ENCODE data around the gene ENPP6. TPM values are rescaled to one million over a fixed set of nuclear protein-coding genes. Genes with fewer than 3 reads are reported as not detected.

The ENPP6 gene
- total and polyA plus RNA-seq, 2 donors (not counting 1 experiment from before 2014, with no cell fraction given), result 0.01 TPM; not detected in 1

DNA sequence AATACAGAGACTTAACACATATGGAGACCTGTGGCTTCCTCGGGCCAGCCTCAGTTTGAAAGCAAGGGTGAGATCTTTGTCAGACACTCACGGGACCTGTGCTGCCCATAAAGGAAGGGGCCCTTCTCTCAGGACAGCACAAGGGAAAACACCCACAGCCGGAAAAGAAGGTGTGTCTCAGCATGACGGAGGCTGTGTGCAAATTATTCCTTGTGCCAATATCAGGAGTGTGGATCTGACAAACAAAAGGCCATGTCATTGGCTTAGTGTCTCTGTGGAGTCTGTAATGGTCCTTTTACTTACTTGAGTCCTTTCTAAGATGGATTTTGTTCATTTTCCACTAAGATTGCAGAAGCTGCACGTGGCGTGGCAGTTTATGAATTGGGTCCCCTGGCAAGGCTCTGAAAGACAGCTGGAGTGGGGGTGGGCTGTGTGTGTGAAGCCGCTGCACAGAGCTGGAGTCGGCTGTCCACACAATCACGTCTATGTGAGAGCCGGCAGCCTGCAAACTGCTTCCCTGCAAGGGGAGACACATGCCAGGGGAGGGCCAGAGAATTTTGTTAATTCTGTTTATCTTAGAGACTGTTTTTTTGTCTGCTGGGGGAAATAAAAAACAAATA, 1.9 kb downstream of the ENPP6 start:
- no peaks in the 10 kb centered on the region for H3K4me1 ChIP-seq (ENCODE audit: control insufficient read depth in 2 of 2, insufficient read depth in 2 of 2, low read length in 2 of 2)
- WGBS (ENCODE audit: insufficient coverage), result 79% methylated on average over 6 of the region's 10 CpGs
- H3K4me3 ChIP-seq (ENCODE audit: control extremely low read depth in 1 of 5, extremely low read depth in 1 of 5, insufficient read depth in 1 of 5, low read depth in 2 of 5, low read length in 4 of 5), result no peak overlapping the region
- H3K27me3 ChIP-seq (replicated peaks in 1 of 4; ENCODE audit: control extremely low read depth in 1 of 4, control insufficient read depth in 3 of 4, insufficient read depth in 4 of 4, low read length in 3 of 4), result peaks cover 0 to 10% (median 3%) of the 10 kb centered on the region in 4 experiments
- Mint-ChIP-seq H3K27ac (no peak overlapping the region), H3K4me3 (no peak overlapping the region), H3K27me3 (peaks cover 26% of the 10 kb centered on the region), H3K9me3 (ENCODE audit: insufficient read depth) (no peaks in the 10 kb centered on the region), H3K4me1 (no peaks in the 10 kb centered on the region)
- peaks cover 0 to 2% (median 0%) of the 10 kb centered on the region in 3 donors for H3K9me3 ChIP-seq (ENCODE audit: control extremely low read depth in 1 of 3, control insufficient read depth in 2 of 3, insufficient read depth in 1 of 3, low read length in 2 of 3)
- ATAC-seq (ENCODE audit: low read depth) (no peak), DNase-seq (no peak)
- H3K27ac ChIP-seq (ENCODE audit: low read length in 2 of 2), result no peak overlapping the region
- no peaks in the 10 kb centered on the region for H4K20me1 ChIP-seq (ENCODE audit: control insufficient read depth, insufficient read depth, low read length, poor library complexity, severe bottlenecking)
- no peaks in the 10 kb centered on the region for H3K36me3 ChIP-seq (replicated peaks in 1 of 2; ENCODE audit: control extremely low read depth in 1 of 2, control insufficient read depth in 1 of 2, extremely low read depth in 1 of 2, insufficient read depth in 2 of 2, low read length in 1 of 2)
- H3K79me2 ChIP-seq (ENCODE audit: control insufficient read depth, insufficient read depth, low read length), result no peaks in the 10 kb centered on the region
- no peak for TF ChIP-seq EZH2 (IDR thresholded peaks at IDR 0.05; ENCODE audit: borderline replicate concordance, insufficient read depth, low read depth, low read length, poor library complexity, severe bottlenecking)
- TF ChIP-seq, protein P1, sequence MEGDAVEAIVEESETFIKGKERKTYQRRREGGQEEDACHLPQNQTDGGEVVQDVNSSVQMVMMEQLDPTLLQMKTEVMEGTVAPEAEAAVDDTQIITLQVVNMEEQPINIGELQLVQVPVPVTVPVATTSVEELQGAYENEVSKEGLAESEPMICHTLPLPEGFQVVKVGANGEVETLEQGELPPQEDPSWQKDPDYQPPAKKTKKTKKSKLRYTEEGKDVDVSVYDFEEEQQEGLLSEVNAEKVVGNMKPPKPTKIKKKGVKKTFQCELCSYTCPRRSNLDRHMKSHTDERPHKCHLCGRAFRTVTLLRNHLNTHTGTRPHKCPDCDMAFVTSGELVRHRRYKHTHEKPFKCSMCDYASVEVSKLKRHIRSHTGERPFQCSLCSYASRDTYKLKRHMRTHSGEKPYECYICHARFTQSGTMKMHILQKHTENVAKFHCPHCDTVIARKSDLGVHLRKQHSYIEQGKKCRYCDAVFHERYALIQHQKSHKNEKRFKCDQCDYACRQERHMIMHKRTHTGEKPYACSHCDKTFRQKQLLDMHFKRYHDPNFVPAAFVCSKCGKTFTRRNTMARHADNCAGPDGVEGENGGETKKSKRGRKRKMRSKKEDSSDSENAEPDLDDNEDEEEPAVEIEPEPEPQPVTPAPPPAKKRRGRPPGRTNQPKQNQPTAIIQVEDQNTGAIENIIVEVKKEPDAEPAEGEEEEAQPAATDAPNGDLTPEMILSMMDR (IDR thresholded peaks at IDR 0.05), result no peak
- ChIA-PET POLR2A (interaction anchor here (0.6 kb wide), 1 partner anchor 1842 kb away, joined by 4 read pairs; no protein-coding TSS in a partner anchor), CTCF (no interaction called here)
- no peak overlapping the region for H3K4me2 ChIP-seq (replicated peaks; ENCODE audit: low read depth, low read length, poor library complexity, severe bottlenecking)
- no peak overlapping the region for H2AFZ ChIP-seq (ENCODE audit: insufficient read depth, low read depth, low read length, poor library complexity, severe bottlenecking)
- intact Hi-C loops (cut with micrococcal nuclease), result no loop called here
- no peak overlapping the region for H3K9ac ChIP-seq (ENCODE audit: low read length)

DNA sequence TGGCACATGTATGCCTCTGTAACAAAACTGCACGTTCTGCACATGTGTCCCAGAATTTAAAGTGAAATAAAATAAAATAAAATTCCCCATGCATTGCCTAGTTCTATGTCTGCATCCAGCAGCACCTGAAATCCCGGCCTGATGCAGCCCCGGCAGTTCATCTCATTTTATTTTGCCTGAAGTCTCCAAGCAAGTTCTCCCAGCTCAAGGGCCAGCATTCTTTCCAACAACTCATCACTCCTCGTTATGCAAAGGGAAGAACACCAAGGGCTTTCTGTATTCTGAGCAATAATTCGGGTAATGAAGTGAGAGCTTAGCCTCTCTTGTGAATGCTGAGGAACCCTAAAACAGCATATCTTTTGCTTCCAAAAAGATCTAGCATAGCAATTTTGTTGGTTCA, 2.7 kb downstream of the ENPP6 start:
- ChIA-PET CTCF (no interaction called here), POLR2A (no interaction called here)
- Histone ChIP-seq H3K9me3 (ENCODE audit: control extremely low read depth in 1 of 3, control insufficient read depth in 2 of 3, insufficient read depth in 1 of 3, low read length in 2 of 3) (peaks cover 0 to 2% (median 0%) of the 10 kb centered on the region in 3 donors), H3K36me3 (replicated peaks in 1 of 2; ENCODE audit: control extremely low read depth in 1 of 2, control insufficient read depth in 1 of 2, extremely low read depth in 1 of 2, insufficient read depth in 2 of 2, low read length in 1 of 2) (no peaks in the 10 kb centered on the region), H3K4me3 (ENCODE audit: control extremely low read depth in 1 of 5, extremely low read depth in 1 of 5, insufficient read depth in 1 of 5, low read depth in 2 of 5, low read length in 4 of 5) (no peak overlapping the region), H3K79me2 (ENCODE audit: control insufficient read depth, insufficient read depth, low read length) (no peaks in the 10 kb centered on the region), H3K9ac (ENCODE audit: low read length) (no peak overlapping the region), H2AFZ (ENCODE audit: insufficient read depth, low read depth, low read length, poor library complexity, severe bottlenecking) (no peak overlapping the region), H3K4me1 (ENCODE audit: control insufficient read depth in 2 of 2, insufficient read depth in 2 of 2, low read length in 2 of 2) (no peaks in the 10 kb centered on the region), H4K20me1 (ENCODE audit: control insufficient read depth, insufficient read depth, low read length, poor library complexity, severe bottlenecking) (no peaks in the 10 kb centered on the region), H3K27me3 (replicated peaks in 1 of 4; ENCODE audit: control extremely low read depth in 1 of 4, control insufficient read depth in 3 of 4, insufficient read depth in 4 of 4, low read length in 3 of 4) (peaks cover 0 to 6% (median 3%) of the 10 kb centered on the region in 4 experiments), H3K27ac (ENCODE audit: low read length in 2 of 2) (no peak overlapping the region), H3K4me2 (replicated peaks; ENCODE audit: low read depth, low read length, poor library complexity, severe bottlenecking) (no peak overlapping the region)
- H3K4me3 Mint-ChIP-seq, result no peak overlapping the region
- peaks cover 23% of the 10 kb centered on the region for H3K27me3 Mint-ChIP-seq
- intact Hi-C loops (cut with micrococcal nuclease), result no loop called here
- no peaks in the 10 kb centered on the region for H3K9me3 Mint-ChIP-seq (ENCODE audit: insufficient read depth)
- 100% methylated on average over 2 of the region's 5 CpGs for WGBS (ENCODE audit: insufficient coverage)
- H3K27ac Mint-ChIP-seq, result no peak overlapping the region
- no peak for TF ChIP-seq EZH2 (IDR thresholded peaks at IDR 0.05; ENCODE audit: borderline replicate concordance, insufficient read depth, low read depth, low read length, poor library complexity, severe bottlenecking)
- TF ChIP-seq, protein P1 (IDR thresholded peaks at IDR 0.05), result no peak
- DNase-seq (no peak), ATAC-seq (ENCODE audit: low read depth) (no peak)
- H3K4me1 Mint-ChIP-seq, result no peaks in the 10 kb centered on the region
